ENCODE measurements around the gene SPTLC1. TPM values are rescaled to one million over a fixed set of nuclear protein-coding genes. Genes with fewer than 3 reads are reported as not detected.

Gene SPTLC1
- total and polyA plus RNA-seq, 4 donors = 22.7 to 52.2 (median 43.9) TPM

DNA sequence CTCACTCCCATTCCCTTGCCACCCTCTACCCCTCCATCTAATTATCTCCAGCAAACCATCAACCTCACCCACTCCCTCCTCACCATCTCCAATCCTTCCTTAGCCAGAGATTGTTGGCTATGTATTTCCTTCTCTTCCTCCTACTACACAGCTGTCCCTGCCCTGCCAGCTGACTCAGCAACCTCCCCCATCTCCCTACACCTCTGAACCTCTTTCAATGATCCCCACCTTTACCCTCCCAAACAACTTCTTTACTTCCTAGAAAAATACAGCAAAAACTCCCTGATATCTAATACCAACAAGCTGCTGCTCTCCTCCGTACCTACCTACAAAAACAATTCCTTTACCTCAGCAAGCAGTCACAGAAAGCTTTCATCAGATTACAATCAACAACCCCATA is 37.3 kb downstream of the SPTLC1 start:
- H3K4me1 ChIP-seq (ENCODE audit: control insufficient read depth in 1 of 2, insufficient read depth in 2 of 2, low read length in 2 of 2) = no peaks in the 10 kb centered on the region
- H3K27ac ChIP-seq (ENCODE audit: low read depth in 1 of 2, low read length in 2 of 2) = no peak overlapping the region
- H3K27me3 ChIP-seq (ENCODE audit: control insufficient read depth in 1 of 2, insufficient read depth in 2 of 2, low read length in 1 of 2) = no peaks in the 10 kb centered on the region
- intact Hi-C loops (cut with DNase I) = no loop called here
- ATAC-seq (ENCODE audit: low FRiP score) (no peak), DNase-seq (no peak)
- H3K4me3 ChIP-seq (ENCODE audit: low read length in 2 of 2) = no peak overlapping the region
- WGBS, 2 donors = 94 to 97% methylated on average over 1 of the region's 1 CpG
- H3K9me3 ChIP-seq (ENCODE audit: control insufficient read depth, low read length) = no peaks in the 10 kb centered on the region
- H3K36me3 ChIP-seq (ENCODE audit: control insufficient read depth in 1 of 2, insufficient read depth in 2 of 2, low read length in 1 of 2) = peaks cover 2 to 4% of the 10 kb centered on the region in 2 donors

- ATAC-seq (ENCODE audit: low FRiP score) = no peak
- no peak overlapping the region for H3K27ac ChIP-seq (ENCODE audit: low read depth in 1 of 2, low read length in 2 of 2)
- no peak for DNase-seq
- H3K36me3 ChIP-seq (ENCODE audit: control insufficient read depth in 1 of 2, insufficient read depth in 2 of 2, low read length in 1 of 2) = peaks cover 2% of the 10 kb centered on the region in 2 donors
- WGBS, 2 donors = 87 to 92% methylated on average over 4 of the region's 4 CpGs
- intact Hi-C loops (cut with DNase I) = no loop called here
- no peak overlapping the region for H3K4me3 ChIP-seq (ENCODE audit: low read length in 2 of 2)
- H3K9me3 ChIP-seq (ENCODE audit: control insufficient read depth, low read length) = no peaks in the 10 kb centered on the region
- no peaks in the 10 kb centered on the region for H3K27me3 ChIP-seq (ENCODE audit: control insufficient read depth in 1 of 2, insufficient read depth in 2 of 2, low read length in 1 of 2)
- no peaks in the 10 kb centered on the region for H3K4me1 ChIP-seq (ENCODE audit: control insufficient read depth in 1 of 2, insufficient read depth in 2 of 2, low read length in 2 of 2)
These were observed 43.6 kb downstream of the SPTLC1 start for GRCh38 chr9:92071634-92072033.

DNA sequence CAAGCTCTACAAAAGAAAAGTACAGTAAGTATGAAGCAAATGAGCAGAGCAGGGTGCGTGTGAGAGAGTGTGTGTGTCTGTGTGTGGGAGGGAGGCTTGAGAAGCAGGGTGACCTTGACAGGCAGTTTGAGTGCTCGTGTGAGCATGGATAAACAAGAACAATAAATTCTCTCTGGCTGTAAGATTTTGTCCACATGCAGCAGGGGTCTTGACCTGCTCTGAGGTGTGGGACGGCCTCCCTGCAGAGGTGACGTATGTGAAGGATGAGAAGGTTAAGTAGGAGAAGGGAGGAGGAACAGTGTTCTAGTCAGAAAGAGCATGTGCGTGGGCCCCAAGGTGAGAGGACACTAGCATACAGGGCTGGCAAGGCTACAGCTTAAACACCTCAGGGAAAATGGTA is 49.0 kb downstream of the SPTLC1 start:
- peaks cover 0 to 8% of the 10 kb centered on the region in 2 donors for H3K36me3 ChIP-seq (ENCODE audit: control insufficient read depth in 1 of 2, insufficient read depth in 2 of 2, low read length in 1 of 2)
- DNase-seq (no peak), ATAC-seq (ENCODE audit: low FRiP score) (no peak)
- no peaks in the 10 kb centered on the region for H3K4me1 ChIP-seq (ENCODE audit: control insufficient read depth in 1 of 2, insufficient read depth in 2 of 2, low read length in 2 of 2)
- no peak overlapping the region for H3K4me3 ChIP-seq (ENCODE audit: low read length in 2 of 2)
- intact Hi-C loops (cut with DNase I) = no loop called here
- WGBS, 2 donors = 85 to 89% methylated on average over 5 of the region's 5 CpGs
- no peak overlapping the region for H3K27ac ChIP-seq (ENCODE audit: low read depth in 1 of 2, low read length in 2 of 2)
- H3K27me3 ChIP-seq (ENCODE audit: control insufficient read depth in 1 of 2, insufficient read depth in 2 of 2, low read length in 1 of 2) = no peaks in the 10 kb centered on the region
- H3K9me3 ChIP-seq (ENCODE audit: control insufficient read depth, low read length) = no peaks in the 10 kb centered on the region

DNA sequence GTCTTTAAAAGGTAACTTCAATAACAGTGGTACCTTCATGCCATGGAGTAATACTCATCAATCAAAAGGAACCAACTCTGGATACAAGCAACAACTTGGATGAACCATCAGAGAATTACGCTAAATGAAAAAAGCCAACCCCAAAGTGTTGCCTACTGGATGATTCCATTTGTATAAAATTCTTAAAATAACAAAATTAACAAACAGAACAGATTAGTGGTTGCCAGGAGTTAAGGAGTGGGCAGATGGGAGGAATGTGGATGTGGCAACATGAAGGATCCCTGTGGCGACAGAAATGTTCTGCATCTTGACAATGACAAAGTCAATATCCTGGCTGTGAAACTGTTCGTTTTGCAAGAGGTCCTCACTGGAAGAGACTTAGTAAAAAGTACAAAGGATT is 50.5 kb downstream of the SPTLC1 start:
- ATAC-seq (ENCODE audit: low FRiP score) = no peak
- Histone ChIP-seq H3K9me3 (ENCODE audit: control insufficient read depth, low read length) (no peaks in the 10 kb centered on the region), H3K4me3 (ENCODE audit: low read length in 2 of 2) (no peak overlapping the region), H3K27me3 (ENCODE audit: control insufficient read depth in 1 of 2, insufficient read depth in 2 of 2, low read length in 1 of 2) (no peaks in the 10 kb centered on the region), H3K4me1 (ENCODE audit: control insufficient read depth in 1 of 2, insufficient read depth in 2 of 2, low read length in 2 of 2) (no peaks in the 10 kb centered on the region), H3K27ac (ENCODE audit: low read depth in 1 of 2, low read length in 2 of 2) (no peak overlapping the region), H3K36me3 (ENCODE audit: control insufficient read depth in 1 of 2, insufficient read depth in 2 of 2, low read length in 1 of 2) (peaks cover 0 to 8% of the 10 kb centered on the region in 2 donors)
- WGBS, 2 donors = 72 to 77% methylated on average over 3 of the region's 3 CpGs
- intact Hi-C loops (cut with DNase I) = no loop called here
- no peak for DNase-seq

GRCh38 chr9:92061184-92061583 is 54.0 kb downstream of the SPTLC1 start:
- no peak for ATAC-seq (ENCODE audit: low FRiP score)
- peaks cover 0 to 6% of the 10 kb centered on the region in 2 donors for H3K36me3 ChIP-seq (ENCODE audit: control insufficient read depth in 1 of 2, insufficient read depth in 2 of 2, low read length in 1 of 2)
- intact Hi-C loops (cut with DNase I) = no loop called here
- 93 to 97% methylated on average over 2 of the region's 2 CpGs for WGBS, 2 donors
- no peak overlapping the region for H3K27ac ChIP-seq (ENCODE audit: low read depth in 1 of 2, low read length in 2 of 2)
- H3K27me3 ChIP-seq (ENCODE audit: control insufficient read depth in 1 of 2, insufficient read depth in 2 of 2, low read length in 1 of 2) = no peaks in the 10 kb centered on the region
- no peaks in the 10 kb centered on the region for H3K4me1 ChIP-seq (ENCODE audit: control insufficient read depth in 1 of 2, insufficient read depth in 2 of 2, low read length in 2 of 2)
- H3K9me3 ChIP-seq (ENCODE audit: control insufficient read depth, low read length) = no peaks in the 10 kb centered on the region
- H3K4me3 ChIP-seq (ENCODE audit: low read length in 2 of 2) = no peak overlapping the region
- DNase-seq = no peak

GRCh38 chr9:92059661-92060060 is 55.6 kb downstream of the SPTLC1 start:
- peaks cover 0 to 5% of the 10 kb centered on the region in 2 donors for H3K36me3 ChIP-seq (ENCODE audit: control insufficient read depth in 1 of 2, insufficient read depth in 2 of 2, low read length in 1 of 2)
- DNase-seq = no peak
- no peaks in the 10 kb centered on the region for H3K9me3 ChIP-seq (ENCODE audit: control insufficient read depth, low read length)
- 96 to 100% methylated on average over 3 of the region's 3 CpGs for WGBS, 2 donors
- H3K4me1 ChIP-seq (ENCODE audit: control insufficient read depth in 1 of 2, insufficient read depth in 2 of 2, low read length in 2 of 2) = no peaks in the 10 kb centered on the region
- H3K27me3 ChIP-seq (ENCODE audit: control insufficient read depth in 1 of 2, insufficient read depth in 2 of 2, low read length in 1 of 2) = no peaks in the 10 kb centered on the region
- intact Hi-C loops (cut with DNase I) = no loop called here
- H3K27ac ChIP-seq (ENCODE audit: low read depth in 1 of 2, low read length in 2 of 2) = no peak overlapping the region
- no peak overlapping the region for H3K4me3 ChIP-seq (ENCODE audit: low read length in 2 of 2)
- no peak for ATAC-seq (ENCODE audit: low FRiP score)

GRCh38 chr9:92058723-92059444 is 56.3 kb downstream of the SPTLC1 start:
- Histone ChIP-seq H3K9me3 (ENCODE audit: control insufficient read depth, low read length) (no peaks in the 10 kb centered on the region), H3K36me3 (ENCODE audit: control insufficient read depth in 1 of 2, insufficient read depth in 2 of 2, low read length in 1 of 2) (peaks cover 0 to 5% of the 10 kb centered on the region in 2 donors), H3K4me3 (ENCODE audit: low read length in 2 of 2) (no peak overlapping the region), H3K4me1 (ENCODE audit: control insufficient read depth in 1 of 2, insufficient read depth in 2 of 2, low read length in 2 of 2) (no peaks in the 10 kb centered on the region), H3K27ac (ENCODE audit: low read depth in 1 of 2, low read length in 2 of 2) (no peak overlapping the region), H3K27me3 (ENCODE audit: control insufficient read depth in 1 of 2, insufficient read depth in 2 of 2, low read length in 1 of 2) (no peaks in the 10 kb centered on the region)
- DNase-seq (no peak), ATAC-seq (ENCODE audit: low FRiP score) (no peak)
- intact Hi-C loops (cut with DNase I) = no loop called here
- WGBS, 2 donors = 91 to 94% methylated on average over 5 of the region's 5 CpGs

DNA sequence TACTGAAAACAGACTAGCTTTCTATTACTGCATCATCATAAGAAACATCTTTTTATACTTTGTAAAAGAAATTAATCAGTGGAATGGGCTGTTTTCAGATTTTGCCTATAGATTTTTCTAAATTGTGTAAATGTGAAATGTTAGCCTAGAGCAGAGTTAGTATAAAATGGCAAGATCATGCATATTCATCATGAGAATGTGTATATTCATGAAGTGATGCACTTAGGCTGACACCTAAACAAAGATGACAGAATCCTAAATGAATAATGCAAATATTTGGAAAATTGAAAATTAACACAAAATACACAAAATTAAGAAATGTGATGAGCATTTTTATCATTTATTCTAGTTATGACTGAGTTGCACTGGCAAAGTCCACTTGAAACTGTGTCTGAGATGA is 57.2 kb downstream of the SPTLC1 start:
- Histone ChIP-seq H3K36me3 (ENCODE audit: control insufficient read depth in 1 of 2, insufficient read depth in 2 of 2, low read length in 1 of 2) (peaks cover 0 to 5% of the 10 kb centered on the region in 2 donors), H3K4me1 (ENCODE audit: control insufficient read depth in 1 of 2, insufficient read depth in 2 of 2, low read length in 2 of 2) (no peaks in the 10 kb centered on the region), H3K9me3 (ENCODE audit: control insufficient read depth, low read length) (no peaks in the 10 kb centered on the region), H3K27me3 (ENCODE audit: control insufficient read depth in 1 of 2, insufficient read depth in 2 of 2, low read length in 1 of 2) (no peaks in the 10 kb centered on the region), H3K4me3 (ENCODE audit: low read length in 2 of 2) (no peak overlapping the region), H3K27ac (ENCODE audit: low read depth in 1 of 2, low read length in 2 of 2) (no peak overlapping the region)
- ATAC-seq (ENCODE audit: low FRiP score) (no peak), DNase-seq (no peak)
- intact Hi-C loops (cut with DNase I) = no loop called here

GRCh38 chr9:92057226-92057625 is 58.0 kb downstream of the SPTLC1 start:
- Histone ChIP-seq H3K4me1 (ENCODE audit: control insufficient read depth in 1 of 2, insufficient read depth in 2 of 2, low read length in 2 of 2) (no peaks in the 10 kb centered on the region), H3K36me3 (ENCODE audit: control insufficient read depth in 1 of 2, insufficient read depth in 2 of 2, low read length in 1 of 2) (peaks cover 0 to 5% of the 10 kb centered on the region in 2 donors), H3K9me3 (ENCODE audit: control insufficient read depth, low read length) (no peaks in the 10 kb centered on the region), H3K4me3 (ENCODE audit: low read length in 2 of 2) (no peak overlapping the region), H3K27me3 (ENCODE audit: control insufficient read depth in 1 of 2, insufficient read depth in 2 of 2, low read length in 1 of 2) (no peaks in the 10 kb centered on the region), H3K27ac (ENCODE audit: low read depth in 1 of 2, low read length in 2 of 2) (no peak overlapping the region)
- no peak for ATAC-seq (ENCODE audit: low FRiP score)
- WGBS, 2 donors = 86 to 90% methylated on average over 1 of the region's 1 CpG
- no peak for DNase-seq
- intact Hi-C loops (cut with DNase I) = no loop called here

Data from aorta (tissue), 5 donors.